ENCODE data around the gene EMID1.

EMID1 gene

GRCh38 chr22:29301716-29302401 lies 96.2 kb downstream of the EMID1 start (continued):
- TF ChIP-seq ZNF768 (tag by site-specific recombination; IDR thresholded peaks at IDR 0.05) (no peak), GLI4 (tag by site-specific recombination; IDR thresholded peaks at IDR 0.05) (no peak), ZNF10 (tag by site-specific recombination; IDR thresholded peaks at IDR 0.05) (no peak), ZIC2 (tag by site-specific recombination; IDR thresholded peaks at IDR 0.05) (no peak), ZNF394 (tag by site-specific recombination; IDR thresholded peaks at IDR 0.05; ENCODE audit: borderline replicate concordance) (no peak), ZNF600 (tag by site-specific recombination; IDR thresholded peaks at IDR 0.05) (peak; percentile 60; the same call in 1 of the 2 replicates), HOXD13 (CRISPR knock-in tag; IDR thresholded peaks at IDR 0.05; ENCODE audit: borderline replicate concordance) (no peak), TCF7L2 (IDR thresholded peaks at IDR 0.05; ENCODE audit: borderline replicate concordance, low read depth, low read length) (no peak), ZBTB26 (tag by site-specific recombination; optimal IDR thresholded peaks at IDR 0.05) (no peak), ZFHX2 (tag by site-specific recombination; conservative IDR thresholded peaks at IDR 0.05) (no peak), SCRT2 (tag by site-specific recombination; IDR thresholded peaks at IDR 0.05) (no peak), ZNF302 (tag by site-specific recombination; IDR thresholded peaks at IDR 0.05; ENCODE audit: low read depth) (no peak), ZBTB48 (tag by site-specific recombination; IDR thresholded peaks at IDR 0.05) (0 out of 2 replicates have a peak, but pooled peaks have one; percentile 34), ZNF169 (tag by site-specific recombination; IDR thresholded peaks at IDR 0.05) (no peak), FEZF1 (tag by site-specific recombination; IDR thresholded peaks at IDR 0.05) (no peak), REST (tag by site-specific recombination; IDR thresholded peaks at IDR 0.05) (no peak), ZNF221 (tag by site-specific recombination; IDR thresholded peaks at IDR 0.05; ENCODE audit: borderline replicate concordance) (no peak), OSR2 (tag by site-specific recombination; IDR thresholded peaks at IDR 0.05) (peak; percentile 33)

- POLR2A ChIA-PET, result interaction anchor here (0.6 to 2.1 kb wide), 3 partner anchors 9 to 251 kb away, joined by 3 to 11 read pairs (median 6); partner anchors contain the start of gene THOC5
- no peak for TF ChIP-seq ZNF580 (tag by site-specific recombination; IDR thresholded peaks at IDR 0.05)
- TF ChIP-seq HIC1 (tag by site-specific recombination; IDR thresholded peaks at IDR 0.05), result 0 out of 2 replicates have a peak, but pooled peaks have one; percentile 46
- no peak for TF ChIP-seq ZNF433 (tag by site-specific recombination; IDR thresholded peaks at IDR 0.05; ENCODE audit: low read depth)
Observed at GRCh38 chr22:29302402-29302680, 96.6 kb downstream of the EMID1 start.

More at GRCh38 chr22:29302402-29302680, 96.6 kb downstream of the EMID1 start:
- Histone ChIP-seq H3K4me3 (ENCODE audit: low read depth, low read length) (no peak overlapping the region), H3K36me3 (ENCODE audit: control insufficient read depth in 2 of 2, insufficient read depth in 1 of 2, low read length in 2 of 2) (peaks cover 17 to 47% of the 10 kb centered on the region in 2 experiments), H3K9me3 (ENCODE audit: control insufficient read depth, insufficient read depth, low read depth, low read length) (no peaks in the 10 kb centered on the region), H3K27ac (ENCODE audit: extremely low read depth, low read depth, low read length) (no peak overlapping the region), H3K4me1 (ENCODE audit: control insufficient read depth, insufficient read depth, low read length) (no peaks in the 10 kb centered on the region)
- CTCF ChIA-PET, result interaction anchor here (1.3 to 2.5 kb wide), 2 partner anchors 10 to 57 kb away, joined by 6 to 7 read pairs; no protein-coding TSS in a partner anchor
